Measurements from ENCODE around the gene STK10. TPM values are rescaled to one million over a fixed set of nuclear protein-coding genes. Genes with fewer than 3 reads are reported as not detected.

Gene STK10
- total and polyA plus RNA-seq, 9 of the 15 experiments (the other 6 are each of a cell fraction or from before 2014, with no cell fraction given): 0.30 to 6.7 (median 2.4) TPM

GRCh38 chr5:172150514-172151425 is 37.3 kb downstream of the STK10 start (continued):
- peak; percentile 41; the same call in 1 of the 2 replicates for TF ChIP-seq EP300 (IDR thresholded peaks at IDR 0.05; ENCODE audit: low read length)
- no peak for TF ChIP-seq POLR3A (IDR thresholded peaks at IDR 0.05; ENCODE audit: borderline replicate concordance, extremely low read depth, insufficient read depth, insufficient read length)
- peak; percentile 87; the same call in 1 of the 2 replicates for TF ChIP-seq ZNF609 (CRISPR knock-in tag; IDR thresholded peaks at IDR 0.05; ENCODE audit: borderline replicate concordance)
- no peak for TF ChIP-seq SRSF7 (optimal IDR thresholded peaks at IDR 0.05; ENCODE audit: low read depth, low read length)
- no peak for TF ChIP-seq NR2C1 (IDR thresholded peaks at IDR 0.05)
- 0 out of 2 replicates have a peak, but pooled peaks have one; percentile 39 for TF ChIP-seq NR2C1 (tag; IDR thresholded peaks at IDR 0.05)
- no peak for TF ChIP-seq ZNF644 (tag; IDR thresholded peaks at IDR 0.05; ENCODE audit: low read depth)
- peak; percentile 85 for TF ChIP-seq BCOR (IDR thresholded peaks at IDR 0.05)
- no peak for TF ChIP-seq ZMIZ1 (IDR thresholded peaks at IDR 0.05; ENCODE audit: low read depth in 2 of 2, low read length in 2 of 2)
- TF ChIP-seq ESRRA (IDR thresholded peaks at IDR 0.05; ENCODE audit: borderline replicate concordance, low read depth): peak; percentile 93; the same call in 1 of the 2 replicates
- peak; percentile 50; the same call in 1 of the 2 replicates for TF ChIP-seq TFAP4 (CRISPR knock-in tag; IDR thresholded peaks at IDR 0.05; ENCODE audit: borderline replicate concordance)
- TF ChIP-seq FOXK1 (CRISPR knock-in tag; IDR thresholded peaks at IDR 0.05; ENCODE audit: borderline replicate concordance): 0 out of 2 replicates have a peak, but pooled peaks have one; percentile 23
- TF ChIP-seq ZBTB12 (CRISPR knock-in tag; IDR thresholded peaks at IDR 0.05): 0 out of 2 replicates have a peak, but pooled peaks have one; percentile 22
- TF ChIP-seq GTF2F1 (IDR thresholded peaks at IDR 0.05; ENCODE audit: low read depth, low read length): no peak
- TF ChIP-seq ZNF561 (CRISPR knock-in tag; conservative IDR thresholded peaks at IDR 0.05): no peak
